HEK293 (cell line): ENCODE measurements around the gene PRSS48.
A peak's percentile ranks its signal among the peaks of the same experiment; 100 is the strongest.

Source experiments
- CTCF ChIA-PET: fragments of 350-600 bp; formaldehyde crosslinking; extraction: SDS; loops from one replicate; lab custom pipeline; 2021; ENCODE audit warnings: antibody characterized with exemption; lab: Yijun Ruan, JAX
- POLR2A ChIA-PET: fragments of 300-600 bp; formaldehyde crosslinking; extraction: SDS; loops from one replicate; lab custom pipeline; 2020; ENCODE audit warnings: antibody characterized with exemption, inconsistent platforms; lab: Yijun Ruan, JAX
- H3K27ac ChIP-seq: fragments of 200-500 bp; sonication (Bioruptor generic); 2 replicates; pipeline ENCODE4 v1.5.1; 2014; ENCODE audit warnings: low read depth, low read length, control low read depth, inconsistent platforms; ENCODE audit errors: extremely low read depth
- H3K36me3 ChIP-seq, 2 experiments: fragments of 200-500 bp in 1 of 2; sonication (Bioruptor generic) in 1 of 2; 1 replicate in 1 of 2; 2 replicates in 1 of 2; pipeline ENCODE4 v1.5.1; 2014 to 2017; ENCODE audit warnings: inconsistent platforms in 2 of 2, low read length in 2 of 2; ENCODE audit not compliant: control insufficient read depth in 2 of 2, insufficient read depth in 1 of 2
- H3K4me1 ChIP-seq: fragments of 200-500 bp; sonication (Bioruptor generic); 2 replicates; pipeline ENCODE4 v1.5.1; 2014; ENCODE audit warnings: mild to moderate bottlenecking, low read length, inconsistent platforms; ENCODE audit not compliant: control insufficient read depth, insufficient read depth
- H3K4me3 ChIP-seq: 2 replicates; pipeline ENCODE4 v1.5.1; 2011; ENCODE audit warnings: low read depth, mild to moderate bottlenecking, control low read depth, low read length, moderate library complexity
- H3K9me3 ChIP-seq: fragments of 200-500 bp; sonication (Bioruptor generic); 2 replicates; pipeline ENCODE4 v1.5.1; 2014; ENCODE audit warnings: low read depth, low read length, inconsistent platforms; ENCODE audit not compliant: control insufficient read depth, insufficient read depth
- CTCF ChIP-seq: fragments of 450-650 bp; formaldehyde crosslinking; IDR thresholded peaks from 2 replicates; pipeline ENCODE4 v1.5.1; 2016; ENCODE audit warnings: missing biosample characterization, missing genetic modification characterization
- HOXD13 ChIP-seq: sonication (generic); formaldehyde crosslinking; IDR thresholded peaks from 2 replicates; pipeline ENCODE4 v1.8.0; 2022; ENCODE audit warnings: missing genetic modification reagents, borderline replicate concordance
- KLF9 ChIP-seq: fragments of 450-650 bp; formaldehyde crosslinking; IDR thresholded peaks from 2 replicates; pipeline ENCODE4 v1.5.1; 2016; ENCODE audit warnings: missing biosample characterization, missing genetic modification characterization, low read depth
- PRDM10 ChIP-seq: fragments of 450-650 bp; formaldehyde crosslinking; IDR thresholded peaks from 2 replicates; pipeline ENCODE4 v1.5.1; 2016; ENCODE audit warnings: missing biosample characterization, missing genetic modification characterization
- ZBTB17 ChIP-seq: fragments of 450-650 bp; formaldehyde crosslinking; IDR thresholded peaks from 2 replicates; pipeline ENCODE4 v1.5.1; 2016; ENCODE audit warnings: missing biosample characterization, missing genetic modification characterization
- ZBTB44 ChIP-seq: fragments of 450-650 bp; IDR thresholded peaks from 2 replicates; pipeline ENCODE4 v1.5.1; 2018; ENCODE audit warnings: missing biosample characterization, mild to moderate bottlenecking, missing genetic modification characterization
- ZBTB6 ChIP-seq: fragments of 450-650 bp; formaldehyde crosslinking; IDR thresholded peaks from 2 replicates; pipeline ENCODE4 v1.5.1; 2017; ENCODE audit warnings: missing biosample characterization, missing genetic modification characterization
- ZNF404 ChIP-seq: fragments of 450-650 bp; formaldehyde crosslinking; IDR thresholded peaks from 2 replicates; pipeline ENCODE4 v1.5.1; 2017; ENCODE audit warnings: missing biosample characterization, missing genetic modification characterization
- ZNF433 ChIP-seq: fragments of 450-650 bp; formaldehyde crosslinking; IDR thresholded peaks from 2 replicates; pipeline ENCODE4 v1.5.1; 2016; ENCODE audit warnings: missing biosample characterization, missing genetic modification characterization, low read depth
- ZNF654 ChIP-seq: fragments of 450-650 bp; formaldehyde crosslinking; IDR thresholded peaks from 2 replicates; pipeline ENCODE4 v1.5.1; 2016; ENCODE audit warnings: low read depth, missing biosample characterization, missing genetic modification characterization
- ZNF664 ChIP-seq: fragments of 450-650 bp; formaldehyde crosslinking; IDR thresholded peaks from 2 replicates; pipeline ENCODE4 v1.5.1; 2016; ENCODE audit warnings: missing biosample characterization, missing genetic modification characterization
- ZSCAN18 ChIP-seq: fragments of 450-650 bp; formaldehyde crosslinking; IDR thresholded peaks from 2 replicates; pipeline ENCODE4 v1.5.1; 2016; ENCODE audit warnings: missing biosample characterization, missing genetic modification characterization
- ZSCAN4 ChIP-seq: fragments of 450-650 bp; formaldehyde crosslinking; IDR thresholded peaks from 2 replicates; pipeline ENCODE4 v1.5.1; 2017; ENCODE audit warnings: missing biosample characterization, missing genetic modification characterization

Gene PRSS48

GRCh38 chr4:151276787-151277562 lies at the start of gene PRSS48:
PRSS48 (plus strand) TSS chr4:151277161; CDS start chr4:151277173, 12 bp downstream.
- Histone ChIP-seq H3K4me3 (no peak within 1 kb of the TSS), H3K27ac (no peak within 1 kb of the TSS), H3K4me1 (peaks cover 6% of the 10 kb centered on the region; the same call in 1 of the 2 replicates), H3K36me3 (no peaks in the 10 kb centered on the region), H3K9me3 (no peaks in the 10 kb centered on the region)
- no peak for TF ChIP-seq ZNF433 (tag by site-specific recombination)
- TF ChIP-seq ZSCAN18 (tag by site-specific recombination) = no peak
- TF ChIP-seq ZBTB17 (tag by site-specific recombination) = no peak
- no peak for TF ChIP-seq ZBTB44 (tag by site-specific recombination)
- TF ChIP-seq KLF9 (tag by site-specific recombination) = no peak
- peak; percentile 62 for TF ChIP-seq ZNF654 (tag by site-specific recombination)
- no peak for TF ChIP-seq ZNF404 (tag by site-specific recombination)
- TF ChIP-seq HOXD13 = no peak
- TF ChIP-seq CTCF = peak; percentile 34; the same call in 1 of the 2 replicates
- peak; percentile 25; the same call in 1 of the 2 replicates for TF ChIP-seq PRDM10 (tag by site-specific recombination)
- no peak for TF ChIP-seq ZNF664 (tag by site-specific recombination)
- no peak for TF ChIP-seq ZSCAN4 (tag by site-specific recombination)
- TF ChIP-seq ZBTB6 = no peak
- POLR2A ChIA-PET = no interaction called here
- CTCF ChIA-PET = interaction anchor here (0.6 to 2.0 kb wide), 16 partner anchors 9 to 367 kb away, joined by 3 to 11 read pairs (median 3); no protein-coding TSS in a partner anchor
